GM21619 (cell line): ENCODE results near the gene EGR4.

ENCODE experiments used
- ATAC-seq: cut with Tn5 transposase; IDR thresholded peaks from one replicate; pipeline ENCODE4 v1.9.1; 2021; ENCODE audit not compliant: unreplicated experiment

Gene EGR4

DNA sequence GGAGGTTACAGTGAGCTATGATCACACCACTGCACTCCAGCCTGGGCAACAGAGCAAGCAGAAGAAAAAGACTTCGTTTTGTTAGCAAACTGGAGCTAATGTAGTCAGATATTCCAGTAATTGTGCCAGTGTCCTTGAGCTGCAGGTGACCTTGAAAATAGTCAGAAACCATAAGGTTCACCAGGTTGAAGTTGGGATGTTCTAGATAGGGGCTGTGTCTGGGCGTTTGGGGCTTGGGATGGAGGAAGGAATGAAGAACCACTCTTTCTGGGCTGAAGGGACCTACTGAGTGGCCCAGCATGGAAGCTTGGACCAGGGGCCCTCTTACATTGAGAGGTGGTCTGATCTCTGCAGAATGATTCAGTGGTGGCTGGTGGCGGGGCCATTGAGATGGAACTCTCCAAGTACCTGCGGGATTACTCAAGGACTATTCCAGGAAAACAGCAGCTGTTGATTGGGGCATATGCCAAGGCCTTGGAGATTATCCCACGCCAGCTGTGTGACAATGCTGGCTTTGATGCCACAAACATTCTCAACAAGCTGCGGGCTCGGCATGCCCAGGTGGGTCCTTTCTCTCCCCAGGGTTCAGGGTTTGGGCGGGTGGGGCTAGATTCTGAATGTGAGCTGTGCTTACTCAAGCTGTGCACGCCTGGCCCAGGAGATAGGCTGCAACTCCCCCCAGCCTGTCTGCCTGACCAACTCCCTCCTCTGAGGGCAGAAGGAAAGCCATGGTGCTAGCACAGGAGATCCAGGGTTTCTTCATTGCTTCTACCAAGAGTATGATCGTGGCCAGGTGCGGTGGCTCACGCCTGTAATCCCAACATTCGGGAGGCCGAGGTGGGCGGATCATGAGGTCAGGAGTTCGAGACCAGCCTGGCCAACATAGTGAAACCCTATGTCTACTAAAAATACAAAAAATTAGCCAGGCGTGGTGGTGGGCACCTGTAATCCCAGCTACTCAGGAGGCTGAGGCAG is 42.2 kb downstream of the EGR4 start:
- no peak for ATAC-seq

DNA sequence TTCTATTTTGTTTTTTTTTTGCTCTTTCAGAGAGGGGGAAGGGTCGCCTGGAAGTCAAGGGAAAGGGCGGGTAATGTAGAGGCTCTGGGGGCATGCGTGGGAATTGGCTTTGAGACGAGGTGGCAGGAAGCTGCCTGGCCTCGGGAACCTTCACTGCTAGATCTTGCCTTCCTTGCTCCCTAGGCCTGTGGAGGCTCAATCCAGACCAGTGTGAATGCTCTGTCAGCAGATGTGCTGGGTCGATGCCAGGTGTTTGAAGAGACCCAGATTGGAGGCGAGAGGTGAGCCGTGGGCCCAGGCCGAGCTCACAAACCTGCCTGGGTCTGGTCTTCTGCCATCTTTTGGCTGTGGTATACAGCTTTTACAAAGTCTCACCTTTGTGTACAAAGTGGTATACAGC is 43.7 kb downstream of the EGR4 start:
- no peak for ATAC-seq

DNA sequence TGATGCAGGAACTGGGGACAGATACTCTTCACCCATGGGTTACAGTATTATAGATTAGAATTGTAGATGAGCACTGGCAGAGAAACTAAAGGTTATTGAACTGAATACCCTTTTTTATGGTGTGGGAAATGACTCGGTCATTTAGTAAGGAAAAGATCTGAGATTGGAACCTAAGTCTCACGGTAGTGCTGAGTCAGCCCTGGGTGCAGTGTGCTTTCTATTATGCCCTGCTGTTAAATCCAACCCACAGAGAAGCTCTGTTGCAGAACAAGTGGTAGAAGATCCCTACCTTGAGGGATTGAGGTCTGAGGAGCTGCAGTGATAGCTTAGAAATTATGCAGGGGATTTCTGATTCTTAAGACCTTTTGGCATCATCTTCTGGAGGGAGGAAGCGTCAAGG is 46.5 kb downstream of the EGR4 start:
- ATAC-seq: no peak

DNA sequence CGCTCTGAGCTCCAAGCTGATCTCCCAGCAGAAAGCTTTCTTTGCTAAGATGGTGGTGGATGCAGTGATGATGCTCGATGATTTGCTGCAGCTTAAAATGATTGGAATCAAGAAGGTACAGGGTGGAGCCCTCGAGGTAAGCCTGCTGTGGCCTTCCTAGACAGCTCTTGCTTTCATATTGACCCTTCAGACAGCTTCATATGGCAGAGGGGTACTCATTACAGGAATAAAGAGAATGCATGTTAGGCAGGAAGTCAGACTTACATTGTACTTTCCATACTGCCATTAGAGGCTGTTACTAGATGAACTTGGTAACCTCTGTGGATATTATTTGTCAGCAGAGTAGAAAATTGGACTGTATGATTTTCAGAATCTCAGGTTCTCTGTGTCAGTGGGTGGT is 48.8 kb downstream of the EGR4 start:
- no peak for ATAC-seq

DNA sequence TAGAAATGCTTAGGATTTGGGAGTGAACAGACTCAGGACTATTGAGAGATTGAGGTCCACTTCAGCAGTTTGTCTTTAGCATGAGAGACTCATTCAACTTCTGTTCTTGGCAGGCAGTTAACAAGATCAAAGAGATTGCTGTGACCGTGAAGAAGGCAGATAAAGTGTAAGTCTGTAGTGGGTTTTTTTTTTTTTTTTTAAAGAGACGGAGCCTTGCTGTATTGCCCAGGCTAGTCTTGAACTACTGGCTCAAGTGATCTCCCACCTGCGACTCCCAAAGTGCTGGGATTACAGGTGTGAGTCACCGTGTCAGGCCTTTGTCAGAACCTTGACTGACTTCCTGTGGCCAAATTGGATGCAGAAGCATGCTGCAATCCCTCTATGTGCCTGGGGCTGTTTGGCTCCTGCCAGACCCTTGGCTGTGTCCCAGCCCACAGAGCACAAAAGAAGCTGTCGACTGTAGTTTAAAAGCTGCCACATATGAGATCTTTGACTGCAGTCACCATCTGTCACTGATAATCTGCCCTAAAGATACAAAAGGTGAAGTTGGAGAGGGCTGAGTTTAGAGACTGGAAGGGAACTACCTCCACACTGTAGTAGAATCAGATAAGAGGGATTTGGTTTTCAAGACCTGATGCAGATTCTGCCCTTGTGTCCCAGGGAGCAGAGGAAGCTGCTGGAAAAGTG is 49.3 kb downstream of the EGR4 start:
- ATAC-seq: no peak
